ENCODE results near the gene PLCXD3.

DNA sequence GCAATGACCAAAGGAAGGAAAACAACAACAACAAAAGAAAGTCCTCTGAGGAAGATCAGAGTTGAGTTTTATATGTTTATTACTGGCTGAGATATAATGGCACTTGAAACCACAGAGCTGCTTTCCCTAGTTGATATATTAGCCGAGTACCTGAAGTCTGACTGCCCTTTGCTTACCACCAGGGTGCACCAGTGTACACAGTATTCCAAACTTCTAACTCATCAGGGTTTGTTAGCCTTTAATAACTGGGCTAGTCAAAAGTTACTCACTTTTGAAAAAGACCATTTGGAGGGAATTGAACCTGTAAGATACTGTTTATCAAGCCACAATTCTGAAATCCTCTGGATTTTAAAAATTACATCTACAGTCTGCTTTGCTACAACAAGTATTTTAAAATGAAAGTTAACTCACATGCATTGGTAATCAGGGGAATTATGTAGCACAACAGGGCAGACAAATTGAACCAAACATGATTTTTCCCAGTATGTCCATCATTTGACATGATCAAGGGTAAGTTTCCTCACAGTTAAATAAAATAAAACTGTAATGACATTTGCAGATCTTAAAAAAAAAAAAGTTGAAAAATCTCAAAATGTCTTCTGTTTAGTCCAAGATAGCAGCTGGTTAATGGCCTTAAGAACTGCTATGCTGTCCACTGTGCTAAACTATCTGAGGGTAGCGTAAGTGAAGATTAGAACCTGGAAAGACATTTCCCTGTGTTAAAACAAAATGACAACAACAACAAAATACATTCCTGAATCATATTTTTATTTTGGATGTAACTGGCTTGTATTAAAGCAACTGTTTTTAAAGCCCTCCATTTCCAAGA lies 239.8 kb downstream of the PLCXD3 start:
- TF ChIP-seq EZH2phosphoT487 (IDR thresholded peaks at IDR 0.05; ENCODE audit: low read depth), result no peak
- TF ChIP-seq, protein P1, sequence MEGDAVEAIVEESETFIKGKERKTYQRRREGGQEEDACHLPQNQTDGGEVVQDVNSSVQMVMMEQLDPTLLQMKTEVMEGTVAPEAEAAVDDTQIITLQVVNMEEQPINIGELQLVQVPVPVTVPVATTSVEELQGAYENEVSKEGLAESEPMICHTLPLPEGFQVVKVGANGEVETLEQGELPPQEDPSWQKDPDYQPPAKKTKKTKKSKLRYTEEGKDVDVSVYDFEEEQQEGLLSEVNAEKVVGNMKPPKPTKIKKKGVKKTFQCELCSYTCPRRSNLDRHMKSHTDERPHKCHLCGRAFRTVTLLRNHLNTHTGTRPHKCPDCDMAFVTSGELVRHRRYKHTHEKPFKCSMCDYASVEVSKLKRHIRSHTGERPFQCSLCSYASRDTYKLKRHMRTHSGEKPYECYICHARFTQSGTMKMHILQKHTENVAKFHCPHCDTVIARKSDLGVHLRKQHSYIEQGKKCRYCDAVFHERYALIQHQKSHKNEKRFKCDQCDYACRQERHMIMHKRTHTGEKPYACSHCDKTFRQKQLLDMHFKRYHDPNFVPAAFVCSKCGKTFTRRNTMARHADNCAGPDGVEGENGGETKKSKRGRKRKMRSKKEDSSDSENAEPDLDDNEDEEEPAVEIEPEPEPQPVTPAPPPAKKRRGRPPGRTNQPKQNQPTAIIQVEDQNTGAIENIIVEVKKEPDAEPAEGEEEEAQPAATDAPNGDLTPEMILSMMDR (IDR thresholded peaks at IDR 0.05; ENCODE audit: low read depth, low read length), result peak; percentile 81
